Memory B cell (primary cell): ENCODE results near the gene GRM7.
"Not testable (repeated sequence)": the region's sequence is repeated elsewhere in the genome, so short reads cannot be mapped to it uniquely, and the experiment has no call there.

Source experiments
- ATAC-seq: fragments of 150-1000 bp; cut with Tn5 transposase; 2 replicates; pipeline ENCODE4 v1.10.0; 2021; ENCODE audit warnings: low read depth, mild to moderate bottlenecking, moderate library complexity
- DNase-seq, 2 donors: peaks; one replicate each; pipeline ENCODE4 v3.0.0; 2022; ENCODE audit warnings: low spot score in 2 of 2
- H3K27ac Mint-ChIP-seq: one replicate; pipeline ENCODE4 v1.8.0; 2022; ENCODE audit warnings: mild to moderate bottlenecking, moderate library complexity, mixed read lengths
- H3K27me3 Mint-ChIP-seq: one replicate; pipeline ENCODE4 v1.8.0; 2022; ENCODE audit warnings: mixed read lengths
- H3K36me3 Mint-ChIP-seq: one replicate; pipeline ENCODE4 v1.8.0; 2022; ENCODE audit warnings: mild to moderate bottlenecking, mixed read lengths
- H3K4me1 Mint-ChIP-seq: one replicate; pipeline ENCODE4 v1.8.0; 2022; ENCODE audit warnings: mixed read lengths
- H3K4me3 Mint-ChIP-seq: one replicate; pipeline ENCODE4 v1.8.0; 2022; ENCODE audit warnings: mild to moderate bottlenecking, moderate library complexity, mixed read lengths
- H3K9me3 Mint-ChIP-seq: one replicate; pipeline ENCODE4 v1.8.0; 2022; ENCODE audit warnings: mixed read lengths

GRM7 gene

DNA sequence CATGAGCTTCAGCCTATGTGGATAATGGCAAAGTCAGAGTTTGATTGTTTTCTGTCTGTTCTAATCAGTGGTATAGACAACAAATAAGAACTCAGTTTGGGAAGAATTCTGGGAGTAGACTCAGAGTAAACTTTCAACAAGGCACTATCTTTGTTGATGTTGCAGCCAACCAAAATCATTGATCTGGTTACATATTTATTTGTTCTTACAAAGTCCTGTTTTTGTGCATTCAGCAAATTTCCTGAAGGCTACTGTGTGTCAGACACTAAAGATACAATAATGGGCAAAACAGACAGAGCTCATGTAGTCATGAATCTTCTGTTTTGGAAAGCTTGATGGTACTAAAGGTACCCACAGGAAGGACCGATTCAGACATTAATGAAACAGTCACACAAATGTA lies 55.0 kb downstream of the GRM7 start:
- peaks cover 2% of the 10 kb centered on the region for H3K9me3 Mint-ChIP-seq
- H3K4me3 Mint-ChIP-seq: no peak overlapping the region
- H3K4me1 Mint-ChIP-seq: no peaks in the 10 kb centered on the region
- no peak for ATAC-seq
- no peak for DNase-seq
- no peaks in the 10 kb centered on the region for H3K36me3 Mint-ChIP-seq
- no peak overlapping the region for H3K27ac Mint-ChIP-seq
- H3K27me3 Mint-ChIP-seq: no peaks in the 10 kb centered on the region

DNA sequence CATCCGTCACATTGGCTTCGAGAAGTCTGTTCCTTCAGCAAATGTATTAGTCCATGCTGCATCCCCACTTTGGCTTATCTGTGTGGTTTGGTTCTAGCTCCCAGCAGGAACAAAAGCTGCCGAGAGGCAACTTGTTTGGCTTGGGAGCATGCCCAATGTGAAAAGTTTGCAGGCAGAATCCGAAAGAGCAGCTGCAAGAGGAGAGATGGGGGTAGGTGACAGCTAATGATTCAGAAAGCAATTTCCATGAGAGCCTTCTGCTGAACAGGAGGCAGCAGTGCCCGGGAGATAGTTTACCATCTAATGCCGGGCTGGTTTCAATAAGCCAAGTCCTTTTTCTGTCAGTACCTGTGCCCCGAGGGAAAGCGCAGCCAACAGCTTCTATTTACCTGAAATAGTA lies 60.2 kb downstream of the GRM7 start:
- Mint-ChIP-seq H3K36me3 (no peaks in the 10 kb centered on the region), H3K9me3 (no peaks in the 10 kb centered on the region), H3K4me3 (no peak overlapping the region), H3K27me3 (no peaks in the 10 kb centered on the region), H3K4me1 (no peaks in the 10 kb centered on the region), H3K27ac (no peak overlapping the region)
- ATAC-seq (no peak), DNase-seq (no peak)

GRCh38 chr3:6921876-6922275 lies 61.0 kb downstream of the GRM7 start:
- H3K4me3 Mint-ChIP-seq: no peak overlapping the region
- H3K27ac Mint-ChIP-seq: no peak overlapping the region
- DNase-seq (no peak), ATAC-seq (no peak)
- H3K4me1 Mint-ChIP-seq: no peaks in the 10 kb centered on the region
- no peaks in the 10 kb centered on the region for H3K27me3 Mint-ChIP-seq
- H3K36me3 Mint-ChIP-seq: no peaks in the 10 kb centered on the region
- H3K9me3 Mint-ChIP-seq: no peaks in the 10 kb centered on the region

DNA sequence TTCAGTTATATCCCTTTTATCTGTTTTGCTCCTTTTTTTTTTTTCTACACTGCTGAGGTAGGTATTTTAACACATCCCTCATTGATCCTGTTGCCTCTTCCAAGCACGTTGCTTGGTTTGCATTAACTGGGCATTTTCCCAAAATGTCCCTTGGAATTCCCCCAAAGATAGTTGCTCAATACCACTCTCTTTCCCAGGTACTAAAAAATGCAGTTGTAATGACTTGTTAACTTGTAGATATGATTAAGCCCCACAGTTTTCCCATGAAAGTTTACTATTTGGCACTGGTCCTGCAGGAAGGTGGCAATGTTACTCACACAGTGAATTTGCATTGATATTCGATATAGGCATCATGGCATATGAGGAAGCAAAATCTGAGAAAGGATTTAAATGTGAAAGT lies 67.1 kb downstream of the GRM7 start:
- H3K27me3 Mint-ChIP-seq: no peaks in the 10 kb centered on the region
- DNase-seq: no peak
- no peaks in the 10 kb centered on the region for H3K36me3 Mint-ChIP-seq
- H3K4me3 Mint-ChIP-seq: no peak overlapping the region
- H3K27ac Mint-ChIP-seq: no peak overlapping the region
- ATAC-seq: no peak
- H3K9me3 Mint-ChIP-seq: peaks cover 1% of the 10 kb centered on the region
- H3K4me1 Mint-ChIP-seq: no peaks in the 10 kb centered on the region

GRCh38 chr3:6929918-6930317 lies 69.0 kb downstream of the GRM7 start:
- Mint-ChIP-seq H3K4me3 (no peak overlapping the region), H3K27ac (no peak overlapping the region), H3K4me1 (no peaks in the 10 kb centered on the region), H3K27me3 (no peaks in the 10 kb centered on the region), H3K9me3 (peaks cover 3% of the 10 kb centered on the region), H3K36me3 (no peaks in the 10 kb centered on the region)
- DNase-seq: no peak
- ATAC-seq: no peak

DNA sequence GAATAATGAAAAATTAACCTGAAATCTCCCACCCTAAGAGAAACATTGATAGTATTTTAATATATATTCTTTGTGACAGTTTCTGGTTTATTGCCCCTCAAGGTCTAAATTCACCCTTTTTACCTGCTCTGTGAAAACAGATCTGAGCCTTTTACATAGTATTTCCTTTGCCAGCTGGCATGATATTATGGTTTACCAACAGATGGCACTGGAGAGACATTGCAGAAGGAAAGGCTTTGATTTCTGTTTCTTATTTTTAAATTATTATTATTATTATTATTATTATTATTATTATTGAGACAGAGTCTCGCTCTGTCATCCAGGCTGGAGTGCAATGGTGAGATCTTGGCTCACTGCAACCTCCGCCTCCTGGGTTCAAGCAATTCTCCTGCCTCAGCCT lies 74.5 kb downstream of the GRM7 start:
- ATAC-seq, DNase-seq: not testable (repeated sequence)

GRCh38 chr3:6935970-6936369 lies 75.1 kb downstream of the GRM7 start:
- H3K27me3 Mint-ChIP-seq: no peaks in the 10 kb centered on the region
- H3K4me1 Mint-ChIP-seq: no peaks in the 10 kb centered on the region
- H3K36me3 Mint-ChIP-seq: no peaks in the 10 kb centered on the region
- no peak overlapping the region for H3K4me3 Mint-ChIP-seq
- DNase-seq (no peak), ATAC-seq (no peak)
- no peak overlapping the region for H3K27ac Mint-ChIP-seq
- peaks cover 2% of the 10 kb centered on the region for H3K9me3 Mint-ChIP-seq

More for the DNA sequence above, 74.5 kb downstream of the GRM7 start:
- not testable (repeated sequence) for H3K27me3 Mint-ChIP-seq, H3K4me3 Mint-ChIP-seq, H3K4me1 Mint-ChIP-seq, H3K9me3 Mint-ChIP-seq, H3K27ac Mint-ChIP-seq, H3K36me3 Mint-ChIP-seq

DNA sequence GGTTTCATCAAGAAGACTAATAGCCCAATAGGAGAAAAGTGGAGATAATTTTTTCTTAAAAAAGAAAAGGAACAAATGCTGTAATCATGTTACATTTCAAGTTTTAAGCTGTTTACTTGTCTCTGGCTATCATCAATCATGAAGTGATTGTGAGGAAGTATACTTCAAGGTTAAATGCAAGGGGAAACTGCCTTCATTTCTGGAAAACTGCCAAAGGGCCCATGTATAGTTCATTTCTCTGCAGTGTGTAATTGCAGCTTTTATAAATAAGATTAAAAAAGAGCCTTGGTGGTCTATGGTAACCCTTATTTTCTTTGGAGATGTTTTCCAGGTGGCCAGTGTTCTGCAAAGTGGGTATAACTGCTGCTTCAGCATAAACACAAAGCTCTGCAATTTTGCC lies 101.9 kb downstream of the GRM7 start:
- Mint-ChIP-seq H3K4me3 (no peak overlapping the region), H3K4me1 (no peaks in the 10 kb centered on the region), H3K27me3 (no peaks in the 10 kb centered on the region), H3K9me3 (peaks cover 2% of the 10 kb centered on the region), H3K27ac (no peak overlapping the region), H3K36me3 (no peaks in the 10 kb centered on the region)
- DNase-seq (no peak), ATAC-seq (no peak)

DNA sequence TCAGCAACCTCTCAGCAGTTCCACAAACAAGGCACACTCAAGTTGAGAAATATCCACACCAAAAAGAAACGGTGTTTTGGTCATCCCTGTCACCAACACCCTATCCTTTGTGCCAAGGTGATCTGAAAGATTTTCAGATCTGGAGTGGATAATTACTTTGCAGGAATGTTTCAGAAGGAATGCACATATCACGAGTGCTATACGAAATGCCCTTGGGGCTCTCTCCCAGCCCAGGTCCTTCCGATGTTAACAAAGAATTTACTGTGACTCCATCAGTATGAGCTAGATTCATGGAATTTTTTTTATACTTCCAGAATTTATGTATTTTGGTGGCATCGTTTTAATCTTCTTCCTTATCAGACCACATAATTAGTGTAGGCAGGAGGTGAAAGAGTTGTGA lies 105.0 kb downstream of the GRM7 start:
- Mint-ChIP-seq H3K27me3 (no peaks in the 10 kb centered on the region), H3K27ac (no peak overlapping the region), H3K4me1 (no peaks in the 10 kb centered on the region), H3K36me3 (no peaks in the 10 kb centered on the region), H3K9me3 (peaks cover 2% of the 10 kb centered on the region), H3K4me3 (no peak overlapping the region)
- no peak for DNase-seq
- no peak for ATAC-seq

- no peak for DNase-seq
- Mint-ChIP-seq H3K4me1 (no peaks in the 10 kb centered on the region), H3K27ac (no peak overlapping the region), H3K36me3 (no peaks in the 10 kb centered on the region), H3K27me3 (no peaks in the 10 kb centered on the region), H3K4me3 (no peak overlapping the region), H3K9me3 (no peaks in the 10 kb centered on the region)
- ATAC-seq: no peak
Measured at GRCh38 chr3:6971933-6972332, 111.0 kb downstream of the GRM7 start.

GRCh38 chr3:6985848-6986247 lies 124.9 kb downstream of the GRM7 start:
- no peaks in the 10 kb centered on the region for H3K27me3 Mint-ChIP-seq
- H3K9me3 Mint-ChIP-seq: peaks cover 4% of the 10 kb centered on the region
- ATAC-seq (no peak), DNase-seq (no peak)
- no peaks in the 10 kb centered on the region for H3K4me1 Mint-ChIP-seq
- H3K36me3 Mint-ChIP-seq: no peaks in the 10 kb centered on the region
- no peak overlapping the region for H3K4me3 Mint-ChIP-seq
- H3K27ac Mint-ChIP-seq: no peak overlapping the region

GRCh38 chr3:6989608-6990291 lies 128.8 kb downstream of the GRM7 start:
- ATAC-seq (no peak), DNase-seq (no peak)
- Mint-ChIP-seq H3K4me1 (no peaks in the 10 kb centered on the region), H3K27me3 (no peaks in the 10 kb centered on the region), H3K4me3 (no peak overlapping the region), H3K27ac (no peak overlapping the region), H3K36me3 (no peaks in the 10 kb centered on the region), H3K9me3 (peaks cover 11% of the 10 kb centered on the region)

GRCh38 chr3:6994081-6994668 lies 133.3 kb downstream of the GRM7 start:
- Mint-ChIP-seq H3K9me3 (peaks cover 12% of the 10 kb centered on the region), H3K4me1 (no peaks in the 10 kb centered on the region), H3K4me3 (no peak overlapping the region), H3K27me3 (no peaks in the 10 kb centered on the region), H3K27ac (no peak overlapping the region), H3K36me3 (no peaks in the 10 kb centered on the region)
- ATAC-seq (no peak), DNase-seq (no peak)

DNA sequence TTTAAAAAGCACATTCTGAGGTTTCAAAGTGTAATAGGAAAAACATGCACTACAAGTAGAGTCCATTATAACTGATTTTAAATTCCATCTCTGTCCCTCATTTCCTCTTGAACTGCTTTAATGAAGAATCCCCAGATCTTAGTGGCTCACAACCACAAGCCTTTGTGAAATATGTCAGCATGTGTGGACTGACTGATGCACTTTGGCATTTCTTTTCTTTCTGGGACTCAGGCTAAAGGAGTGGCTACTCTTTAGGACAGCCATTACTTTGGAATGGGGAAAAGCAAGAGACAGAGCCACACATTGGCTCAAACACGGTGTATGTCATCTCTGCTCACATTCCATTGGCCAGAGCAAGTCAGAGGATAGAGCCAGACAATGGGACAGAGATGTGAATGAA lies 139.6 kb downstream of the GRM7 start:
- no peaks in the 10 kb centered on the region for H3K36me3 Mint-ChIP-seq
- ATAC-seq (no peak), DNase-seq (no peak)
- peaks cover 7% of the 10 kb centered on the region for H3K9me3 Mint-ChIP-seq
- no peak overlapping the region for H3K4me3 Mint-ChIP-seq
- no peak overlapping the region for H3K27ac Mint-ChIP-seq
- no peaks in the 10 kb centered on the region for H3K27me3 Mint-ChIP-seq
- H3K4me1 Mint-ChIP-seq: no peaks in the 10 kb centered on the region

DNA sequence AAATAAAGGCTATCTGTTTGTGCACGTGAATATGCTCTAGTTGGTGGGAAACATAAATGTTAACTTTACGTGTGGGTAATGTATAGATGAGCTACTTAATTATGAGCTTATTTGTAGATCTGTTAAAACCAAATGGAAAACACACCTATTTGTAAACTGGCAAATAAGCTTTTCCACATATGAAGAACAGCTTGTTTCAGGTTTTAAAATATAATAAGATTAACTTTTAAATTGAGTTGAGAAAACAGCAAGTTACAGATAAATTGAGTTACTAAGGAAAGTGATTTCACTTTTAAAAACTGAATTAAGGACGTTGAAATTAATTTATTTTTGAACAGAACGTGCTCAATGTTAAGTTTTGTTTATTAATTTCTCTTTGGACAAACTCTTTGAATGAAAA lies 140.5 kb downstream of the GRM7 start:
- H3K4me1 Mint-ChIP-seq: no peaks in the 10 kb centered on the region
- DNase-seq (no peak), ATAC-seq (no peak)
- no peaks in the 10 kb centered on the region for H3K36me3 Mint-ChIP-seq
- no peak overlapping the region for H3K4me3 Mint-ChIP-seq
- no peaks in the 10 kb centered on the region for H3K27me3 Mint-ChIP-seq
- H3K27ac Mint-ChIP-seq: no peak overlapping the region
- H3K9me3 Mint-ChIP-seq: peaks cover 7% of the 10 kb centered on the region
